ENCODE results near the gene PUSL1.

DNA sequence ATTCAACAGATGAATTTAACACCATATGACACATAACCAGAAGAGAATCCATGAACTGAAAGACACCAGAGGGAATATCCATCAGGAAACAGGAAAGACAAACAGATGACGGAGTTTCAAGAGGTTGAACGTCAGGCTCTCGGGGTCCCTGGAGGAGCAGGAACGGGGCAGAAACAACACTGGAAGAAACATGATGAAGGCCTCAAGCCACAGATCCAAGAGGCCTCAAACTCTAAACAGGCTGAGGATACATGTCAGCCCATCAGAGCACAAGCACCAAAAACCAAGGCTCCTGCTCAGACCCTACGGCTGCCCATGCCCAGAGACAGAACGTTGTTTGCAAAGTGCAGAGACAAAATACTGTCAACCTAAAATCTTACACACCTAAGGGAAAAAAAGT is 9.0 kb downstream of the PUSL1 start:
- TF ChIP-seq L3MBTL2 (conservative IDR thresholded peaks at IDR 0.05) (no peak), ZNF384 (IDR thresholded peaks at IDR 0.05) (no peak)

All from HEK293T (cell line).